ENCODE measurements around the gene DUSP1.

DNA sequence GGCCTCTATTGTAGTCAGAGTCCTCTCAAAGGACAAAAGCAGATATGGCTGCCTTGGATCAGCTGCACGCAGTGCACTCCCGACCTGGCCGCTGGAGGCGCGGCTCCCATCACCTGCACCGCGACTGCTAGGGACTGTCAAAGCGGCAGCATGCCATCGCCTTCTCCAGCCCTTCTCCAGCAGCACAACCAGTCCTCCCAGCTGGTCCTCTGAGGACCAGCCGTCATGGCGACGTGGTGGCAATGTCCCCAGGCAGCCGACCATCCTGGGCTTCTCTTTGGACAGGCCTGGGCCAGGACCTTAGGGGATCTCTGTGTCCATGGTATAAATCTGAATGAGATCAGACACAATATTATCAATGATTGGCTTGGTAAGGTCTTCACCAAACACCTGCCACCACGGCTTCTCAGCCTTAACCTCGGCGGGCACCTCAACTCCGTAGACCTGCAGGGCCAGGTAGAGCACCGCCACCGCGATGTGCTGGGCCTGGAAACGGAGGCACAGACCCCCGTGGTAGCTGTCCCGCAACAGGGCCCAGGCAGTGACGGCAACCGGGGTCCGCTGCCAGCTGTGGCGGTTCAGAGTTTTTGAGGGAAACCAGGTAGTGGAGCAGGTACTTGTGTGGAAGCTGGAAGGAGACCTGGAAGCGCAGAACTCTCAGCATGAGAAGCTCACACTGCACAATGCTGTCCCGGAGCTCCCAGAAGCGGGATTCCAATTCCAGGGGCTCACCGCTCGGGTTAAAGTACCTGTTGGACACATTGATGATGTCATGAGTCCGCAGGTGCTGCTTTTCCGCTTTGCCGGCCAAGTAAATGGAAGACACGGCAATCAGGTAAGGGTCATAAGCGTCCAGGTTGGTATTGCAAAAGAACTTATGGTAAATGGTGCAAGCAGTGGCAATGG is 8.5 kb downstream of the DUSP1 start:
- no peak for TF ChIP-seq POLR2A (IDR thresholded peaks at IDR 0.05)
- TF ChIP-seq, protein P1, sequence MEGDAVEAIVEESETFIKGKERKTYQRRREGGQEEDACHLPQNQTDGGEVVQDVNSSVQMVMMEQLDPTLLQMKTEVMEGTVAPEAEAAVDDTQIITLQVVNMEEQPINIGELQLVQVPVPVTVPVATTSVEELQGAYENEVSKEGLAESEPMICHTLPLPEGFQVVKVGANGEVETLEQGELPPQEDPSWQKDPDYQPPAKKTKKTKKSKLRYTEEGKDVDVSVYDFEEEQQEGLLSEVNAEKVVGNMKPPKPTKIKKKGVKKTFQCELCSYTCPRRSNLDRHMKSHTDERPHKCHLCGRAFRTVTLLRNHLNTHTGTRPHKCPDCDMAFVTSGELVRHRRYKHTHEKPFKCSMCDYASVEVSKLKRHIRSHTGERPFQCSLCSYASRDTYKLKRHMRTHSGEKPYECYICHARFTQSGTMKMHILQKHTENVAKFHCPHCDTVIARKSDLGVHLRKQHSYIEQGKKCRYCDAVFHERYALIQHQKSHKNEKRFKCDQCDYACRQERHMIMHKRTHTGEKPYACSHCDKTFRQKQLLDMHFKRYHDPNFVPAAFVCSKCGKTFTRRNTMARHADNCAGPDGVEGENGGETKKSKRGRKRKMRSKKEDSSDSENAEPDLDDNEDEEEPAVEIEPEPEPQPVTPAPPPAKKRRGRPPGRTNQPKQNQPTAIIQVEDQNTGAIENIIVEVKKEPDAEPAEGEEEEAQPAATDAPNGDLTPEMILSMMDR (IDR thresholded peaks at IDR 0.05): no peak
